ENCODE measurements around the gene RAB15. TPM values are rescaled to one million over a fixed set of nuclear protein-coding genes. Genes with fewer than 3 reads are reported as not detected.

The RAB15 gene
- total RNA-seq, 1 experiment from 2014 or later, result 42.3 TPM

- DNase-seq (ENCODE audit: low spot score), result no peak
Observed at GRCh38 chr14:64990296-64990695, 18.2 kb upstream of the RAB15 start.

- DNase-seq (ENCODE audit: low spot score), result no peak
Observed at GRCh38 chr14:64987438-64987767, 15.3 kb upstream of the RAB15 start.

- DNase-seq (ENCODE audit: low spot score), result peak; percentile 88
Observed at GRCh38 chr14:64986648-64987437, 14.7 kb upstream of the RAB15 start, which contains the start of gene FNTB. TSS of gene FNTB (plus strand) at chr14:64986895. CDS start at chr14:64986954, 59 bp downstream.

- peak; percentile 49 for DNase-seq (ENCODE audit: low spot score)
Observed at GRCh38 chr14:64983439-64984310, 11.5 kb upstream of the RAB15 start.

- DNase-seq (ENCODE audit: low spot score), result peak; percentile 21
Observed at GRCh38 chr14:64979336-64980074, 7.4 kb upstream of the RAB15 start.

- DNase-seq (ENCODE audit: low spot score), result no peak
Observed at GRCh38 chr14:64974563-64974962, 2.4 kb upstream of the RAB15 start.

- DNase-seq (ENCODE audit: low spot score), result no peak
Observed at GRCh38 chr14:64973826-64974225, 1.7 kb upstream of the RAB15 start.

GRCh38 chr14:64973026-64973442 is 898 bp upstream of the RAB15 start:
- no peak for DNase-seq (ENCODE audit: low spot score)

GRCh38 chr14:64971491-64971942 is 619 bp downstream of the RAB15 start:
- no peak for DNase-seq (ENCODE audit: low spot score)

- DNase-seq (ENCODE audit: low spot score), result peak; percentile 69
Observed at GRCh38 chr14:64970776-64971477, 1.2 kb downstream of the RAB15 start.

GRCh38 chr14:64970041-64970440 is 2.1 kb downstream of the RAB15 start:
- DNase-seq (ENCODE audit: low spot score), result no peak

- peak; percentile 55 for DNase-seq (ENCODE audit: low spot score)
Observed at GRCh38 chr14:64968651-64969050, 3.5 kb downstream of the RAB15 start.

- DNase-seq (ENCODE audit: low spot score), result peak; percentile 31
Observed at GRCh38 chr14:64968167-64968566, 4.0 kb downstream of the RAB15 start.

GRCh38 chr14:64966976-64967375 is 5.2 kb downstream of the RAB15 start:
- DNase-seq (ENCODE audit: low spot score), result no peak

- DNase-seq (ENCODE audit: low spot score), result no peak
Observed at GRCh38 chr14:64965356-64966000, 6.7 kb downstream of the RAB15 start.

- no peak for DNase-seq (ENCODE audit: low spot score)
Observed at GRCh38 chr14:64963611-64964010, 8.5 kb downstream of the RAB15 start.

GRCh38 chr14:64960762-64961276 is 11.3 kb downstream of the RAB15 start:
- DNase-seq (ENCODE audit: low spot score), result no peak

GRCh38 chr14:64958743-64959142 is 13.4 kb downstream of the RAB15 start:
- no peak for DNase-seq (ENCODE audit: low spot score)

- DNase-seq (ENCODE audit: low spot score), result no peak
Observed at GRCh38 chr14:64958201-64958600, 13.9 kb downstream of the RAB15 start.

- DNase-seq (ENCODE audit: low spot score), result no peak
Observed at GRCh38 chr14:64956697-64957406, 15.3 kb downstream of the RAB15 start.

All from A172 (cell line).